Measurements from ENCODE around the gene TFR2.

TFR2 gene

GRCh38 chr7:100654908-100655831 is 13.8 kb upstream of the TFR2 start:
- DNase-seq (ENCODE audit: low spot score) = no peak

- DNase-seq (ENCODE audit: low spot score) = no peak
Measured at GRCh38 chr7:100649826-100650565, 8.6 kb upstream of the TFR2 start.

GRCh38 chr7:100642534-100642907 is 1.2 kb upstream of the TFR2 start:
- DNase-seq (ENCODE audit: low spot score) = no peak

GRCh38 chr7:100641860-100642533 is 645 bp upstream of the TFR2 start:
- no peak for DNase-seq (ENCODE audit: low spot score)

GRCh38 chr7:100640517-100641440 is 573 bp downstream of the TFR2 start:
- no peak for DNase-seq (ENCODE audit: low spot score)

GRCh38 chr7:100639995-100640516 is 1.3 kb downstream of the TFR2 start:
- no peak for DNase-seq (ENCODE audit: low spot score)

GRCh38 chr7:100632951-100633717 is 8.2 kb downstream of the TFR2 start:
- no peak for DNase-seq (ENCODE audit: low spot score)

GRCh38 chr7:100630066-100630465 is 11.3 kb downstream of the TFR2 start:
- DNase-seq (ENCODE audit: low spot score) = no peak

- DNase-seq (ENCODE audit: low spot score) = peak; percentile 60
Measured at GRCh38 chr7:100629117-100629716, 12.1 kb downstream of the TFR2 start.

GRCh38 chr7:100627238-100627549 is 14.2 kb downstream of the TFR2 start:
- DNase-seq (ENCODE audit: low spot score) = no peak

- DNase-seq (ENCODE audit: low spot score) = peak; percentile 84
Measured at GRCh38 chr7:100626530-100627237, 14.7 kb downstream of the TFR2 start.

- DNase-seq (ENCODE audit: low spot score) = no peak
Measured at GRCh38 chr7:100626055-100626454, 15.3 kb downstream of the TFR2 start.

- DNase-seq (ENCODE audit: low spot score) = no peak
Measured at GRCh38 chr7:100623951-100624824, 17.2 kb downstream of the TFR2 start.

- DNase-seq (ENCODE audit: low spot score) = no peak
Measured at GRCh38 chr7:100621554-100621953, 19.8 kb downstream of the TFR2 start.

- no peak for DNase-seq (ENCODE audit: low spot score)
Measured at GRCh38 chr7:100620804-100621203, 20.5 kb downstream of the TFR2 start.

GRCh38 chr7:100620239-100620638 is 21.1 kb downstream of the TFR2 start:
- no peak for DNase-seq (ENCODE audit: low spot score)

GRCh38 chr7:100614308-100614861 is 27.0 kb downstream of the TFR2 start:
- DNase-seq (ENCODE audit: low spot score) = no peak
